ENCODE measurements around the gene TARS3.

- TF ChIP-seq CTCF (IDR thresholded peaks at IDR 0.05) (no peak), POLR2A (IDR thresholded peaks at IDR 0.05) (no peak)
Measured at GRCh38 chr15:101623367-101624304, 100.6 kb downstream of the TARS3 start.

Measured in thyroid gland (tissue), 4 donors.